ENCODE data around the gene BABAM1. TPM values are rescaled to one million over a fixed set of nuclear protein-coding genes. Genes with fewer than 3 reads are reported as not detected.
A peak's percentile ranks its signal among the peaks of the same experiment; 100 is the strongest.

BABAM1 gene
- total and polyA plus RNA-seq, 7 donors = 71.4 to 101 (median 90.0) TPM

DNA sequence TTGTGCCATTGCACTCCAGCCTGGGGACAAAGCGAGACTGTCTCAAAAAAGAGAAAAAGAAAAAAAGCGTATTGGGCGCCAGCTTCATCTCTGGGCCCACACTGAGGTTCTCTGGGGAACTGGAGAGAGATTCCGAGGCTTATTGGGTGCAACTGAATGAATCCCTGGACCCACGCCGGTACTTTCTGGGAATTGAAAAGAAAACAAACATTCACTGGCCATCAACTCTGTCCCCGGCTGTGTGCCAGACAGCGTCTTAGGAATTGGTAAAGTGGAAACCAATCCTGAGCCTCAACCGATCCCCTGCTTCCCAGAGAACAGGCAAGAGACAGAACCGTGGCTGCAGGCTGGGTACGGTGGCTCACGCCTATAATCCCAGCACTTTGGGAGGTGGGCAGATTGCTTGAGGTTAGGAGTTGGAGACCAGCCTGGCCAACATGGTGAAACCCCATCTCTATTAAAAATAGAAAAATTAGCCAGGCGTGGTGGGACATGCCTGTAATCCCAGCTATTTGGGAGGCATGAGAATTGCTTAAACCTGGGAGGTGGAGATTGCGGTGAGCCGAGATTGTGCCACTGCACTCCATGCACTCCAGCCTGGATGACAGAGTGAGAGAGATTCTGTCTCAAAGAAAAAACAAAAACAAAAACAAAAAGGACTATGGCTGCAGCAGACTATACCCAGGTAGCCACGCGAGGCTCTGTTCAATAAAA is 58.8 kb downstream of the BABAM1 start:
- WGBS, 2 donors = 86 to 88% methylated on average over 17 of the region's 17 CpGs
- intact Hi-C loops (cut with DNase I) = no loop called here
- H3K9me3 ChIP-seq = no peaks in the 10 kb centered on the region
- H3K27me3 ChIP-seq = peaks cover 5 to 34% (median 24%) of the 10 kb centered on the region in 3 donors
- H3K4me1 ChIP-seq = peaks cover 0 to 22% (median 19%) of the 10 kb centered on the region in 4 donors
- no peak for DNase-seq
- H3K27ac ChIP-seq = no peak overlapping the region
- TF ChIP-seq POLR2AphosphoS5 (IDR thresholded peaks at IDR 0.05) (no peak), POLR2A (IDR thresholded peaks at IDR 0.05) (no peak), EP300 (IDR thresholded peaks at IDR 0.05) (no peak)
- TF ChIP-seq, protein P1, sequence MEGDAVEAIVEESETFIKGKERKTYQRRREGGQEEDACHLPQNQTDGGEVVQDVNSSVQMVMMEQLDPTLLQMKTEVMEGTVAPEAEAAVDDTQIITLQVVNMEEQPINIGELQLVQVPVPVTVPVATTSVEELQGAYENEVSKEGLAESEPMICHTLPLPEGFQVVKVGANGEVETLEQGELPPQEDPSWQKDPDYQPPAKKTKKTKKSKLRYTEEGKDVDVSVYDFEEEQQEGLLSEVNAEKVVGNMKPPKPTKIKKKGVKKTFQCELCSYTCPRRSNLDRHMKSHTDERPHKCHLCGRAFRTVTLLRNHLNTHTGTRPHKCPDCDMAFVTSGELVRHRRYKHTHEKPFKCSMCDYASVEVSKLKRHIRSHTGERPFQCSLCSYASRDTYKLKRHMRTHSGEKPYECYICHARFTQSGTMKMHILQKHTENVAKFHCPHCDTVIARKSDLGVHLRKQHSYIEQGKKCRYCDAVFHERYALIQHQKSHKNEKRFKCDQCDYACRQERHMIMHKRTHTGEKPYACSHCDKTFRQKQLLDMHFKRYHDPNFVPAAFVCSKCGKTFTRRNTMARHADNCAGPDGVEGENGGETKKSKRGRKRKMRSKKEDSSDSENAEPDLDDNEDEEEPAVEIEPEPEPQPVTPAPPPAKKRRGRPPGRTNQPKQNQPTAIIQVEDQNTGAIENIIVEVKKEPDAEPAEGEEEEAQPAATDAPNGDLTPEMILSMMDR (IDR thresholded peaks at IDR 0.05) = no peak
- no peak overlapping the region for H3K4me3 ChIP-seq
- peaks cover 0 to 25% (median under 1%) of the 10 kb centered on the region in 4 donors for H3K36me3 ChIP-seq

DNA sequence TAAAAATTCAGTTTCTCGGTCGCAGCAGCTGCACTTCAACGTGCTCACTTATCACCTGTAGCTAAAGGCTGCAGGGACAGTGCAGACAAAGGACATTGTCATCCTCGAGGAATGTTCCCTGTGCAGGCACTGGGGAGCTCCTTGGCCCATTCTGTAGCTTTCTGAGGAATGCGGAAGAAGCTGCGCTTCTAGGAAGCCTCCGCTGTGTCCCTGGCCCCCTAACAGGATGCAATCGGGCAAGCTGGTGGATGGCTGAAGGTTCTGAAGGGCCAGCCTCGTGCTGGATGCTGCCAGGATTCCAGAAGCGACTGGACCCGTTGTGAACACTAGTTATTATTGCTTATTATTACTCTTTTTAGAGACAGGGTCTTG is 59.3 kb downstream of the BABAM1 start:
- no peak overlapping the region for H3K4me3 ChIP-seq
- no peak overlapping the region for H3K27ac ChIP-seq
- intact Hi-C loops (cut with DNase I) = no loop called here
- H3K36me3 ChIP-seq = peaks cover 0 to 20% (median 0%) of the 10 kb centered on the region in 4 donors
- no peak for DNase-seq
- no peaks in the 10 kb centered on the region for H3K9me3 ChIP-seq
- TF ChIP-seq EP300 (IDR thresholded peaks at IDR 0.05) = no peak
- no peak for TF ChIP-seq POLR2AphosphoS5 (IDR thresholded peaks at IDR 0.05)
- WGBS, 2 donors = 87 to 88% methylated on average over 11 of the region's 11 CpGs
- peaks cover 0 to 22% (median 19%) of the 10 kb centered on the region in 4 donors for H3K4me1 ChIP-seq
- peaks cover 5 to 40% (median 27%) of the 10 kb centered on the region in 3 donors for H3K27me3 ChIP-seq

GRCh38 chr19:17327068-17327653 is 59.9 kb downstream of the BABAM1 start:
- peaks cover 0 to 22% (median 19%) of the 10 kb centered on the region in 4 donors for H3K4me1 ChIP-seq
- DNase-seq = no peak
- no peak overlapping the region for H3K27ac ChIP-seq
- H3K36me3 ChIP-seq = peaks cover 0 to 14% (median 0%) of the 10 kb centered on the region in 4 donors
- no peaks in the 10 kb centered on the region for H3K9me3 ChIP-seq
- H3K4me3 ChIP-seq = no peak overlapping the region
- H3K27me3 ChIP-seq = peaks cover 5 to 44% (median 27%) of the 10 kb centered on the region in 3 donors
- intact Hi-C loops (cut with DNase I) = no loop called here
- TF ChIP-seq EP300 (IDR thresholded peaks at IDR 0.05) (no peak), POLR2A (IDR thresholded peaks at IDR 0.05) (no peak), POLR2AphosphoS5 (IDR thresholded peaks at IDR 0.05) (no peak)
- TF ChIP-seq, protein P1 (IDR thresholded peaks at IDR 0.05) = no peak
- 76 to 90% methylated on average over 27 of the region's 27 CpGs for WGBS, 2 donors

- 7 to 26% methylated on average over 64 of the region's 64 CpGs for WGBS, 2 donors
- intact Hi-C loops (cut with DNase I) = no loop called here
- TF ChIP-seq, protein P1 (IDR thresholded peaks at IDR 0.05) = peak in 2 of 4 experiments; percentile 20 to 24
- peak in 1 of 2 donors; percentile 15 for TF ChIP-seq POLR2A (IDR thresholded peaks at IDR 0.05)
- no peak for TF ChIP-seq EP300 (IDR thresholded peaks at IDR 0.05)
- peak in 1 of 4 donors; percentile 5 for TF ChIP-seq POLR2AphosphoS5 (IDR thresholded peaks at IDR 0.05)
- Histone ChIP-seq H3K27ac (peak overlapping the region in 3 of 4 donors; percentile 2 to 22 (median 3)), H3K4me3 (peak overlapping the region; percentile 11 to 39 (median 38)), H3K4me1 (peaks cover 0 to 22% (median 19%) of the 10 kb centered on the region in 4 donors), H3K27me3 (peaks cover 5 to 48% (median 27%) of the 10 kb centered on the region in 3 donors), H3K36me3 (peaks cover 0 to 8% (median 0%) of the 10 kb centered on the region in 4 donors), H3K9me3 (no peaks in the 10 kb centered on the region)
- peak; percentile 89 for DNase-seq
Observed at GRCh38 chr19:17327654-17328516, 60.6 kb downstream of the BABAM1 start.

Other genes starting within 250 kb of the BABAM1 start
- 10 to 100 TPM in 1 of 4 donors, 1 to 10 TPM in 3; 2.4 to 14.4 (median 5.1) TPM for gene CPAMD8, start 240.6 kb upstream of the BABAM1 start, total RNA-seq
- 1 to 10 TPM in 2 of 3 donors, under 1 TPM in 1; 0.60 to 2.3 (median 1.8) TPM for gene CPAMD8, start 240.6 kb upstream of the BABAM1 start, polyA plus RNA-seq
- gene HAUS8, start 192.0 kb upstream of the BABAM1 start, total RNA-seq = 10 to 100 TPM in 2 of 4 donors, 1 to 10 TPM in 2; 6.7 to 14.1 (median 11.1) TPM
- 10 to 100 TPM in 2 of 3 donors, 1 to 10 TPM in 1; 9.6 to 14.8 (median 10.4) TPM for gene HAUS8, start 192.0 kb upstream of the BABAM1 start, polyA plus RNA-seq
- gene MYO9B, start 191.7 kb upstream of the BABAM1 start, total RNA-seq = 10 to 100 TPM; 42.8 to 95.0 (median 58.3) TPM
- 10 to 100 TPM; 24.6 to 85.9 (median 29.8) TPM for gene MYO9B, start 191.7 kb upstream of the BABAM1 start, polyA plus RNA-seq
- 10 to 100 TPM; 22.5 to 45.3 (median 37.8) TPM for gene USE1, start 52.1 kb upstream of the BABAM1 start, total RNA-seq
- 10 to 100 TPM; 34.2 to 38.3 (median 34.7) TPM for gene USE1, start 52.1 kb upstream of the BABAM1 start, polyA plus RNA-seq
- 10 to 100 TPM in 2 of 4 donors, 1 to 10 TPM in 2; 7.5 to 15.8 (median 9.6) TPM for gene OCEL1, start 41.2 kb upstream of the BABAM1 start, total RNA-seq
- gene OCEL1, start 41.2 kb upstream of the BABAM1 start, polyA plus RNA-seq = 10 to 100 TPM; 33.0 to 79.8 (median 49.9) TPM
- gene NR2F6, start 21.5 kb upstream of the BABAM1 start, total RNA-seq = 10 to 100 TPM; 21.6 to 32.6 (median 27.8) TPM
- 10 to 100 TPM; 45.0 to 72.1 (median 59.5) TPM for gene NR2F6, start 21.5 kb upstream of the BABAM1 start, polyA plus RNA-seq
- 10 to 100 TPM in 1 of 4 donors, 1 to 10 TPM in 3; 1.6 to 18.6 (median 4.4) TPM for gene USHBP1, start 2.7 kb upstream of the BABAM1 start, total RNA-seq
- 1 to 10 TPM in 1 of 3 donors, under 1 TPM in 2; 0.23 to 2.1 (median 0.60) TPM for gene USHBP1, start 2.7 kb upstream of the BABAM1 start, polyA plus RNA-seq
- gene ANKLE1, start 14.5 kb downstream of the BABAM1 start, total RNA-seq = 1 to 10 TPM in 1 of 4 donors, under 1 TPM in 3; 0.49 to 1.1 (median 0.63) TPM
- gene ANKLE1, start 14.5 kb downstream of the BABAM1 start, polyA plus RNA-seq = 1 to 10 TPM in 1 of 3 donors, not detected in 2; 1.3 TPM
- gene ABHD8, start 36.0 kb downstream of the BABAM1 start, total RNA-seq = 10 to 100 TPM; 15.5 to 21.9 (median 18.8) TPM
- gene ABHD8, start 36.0 kb downstream of the BABAM1 start, polyA plus RNA-seq = 1 to 10 TPM; 4.2 to 9.0 (median 7.4) TPM
- gene MRPL34, start 38.4 kb downstream of the BABAM1 start, total RNA-seq = 100 to 1,000 TPM; 174 to 390 (median 267) TPM
- gene MRPL34, start 38.4 kb downstream of the BABAM1 start, polyA plus RNA-seq = 100 to 1,000 TPM; 217 to 476 (median 275) TPM
- gene DDA1, start 42.1 kb downstream of the BABAM1 start, total RNA-seq = 10 to 100 TPM in 2 of 4 donors, 1 to 10 TPM in 2; 6.1 to 10.3 (median 8.7) TPM
- gene DDA1, start 42.1 kb downstream of the BABAM1 start, polyA plus RNA-seq = 100 to 1,000 TPM in 1 of 3 donors, 10 to 100 TPM in 2; 57.1 to 101 (median 82.6) TPM
- 10 to 100 TPM in 1 of 4 donors, 1 to 10 TPM in 3; 2.0 to 10.5 (median 2.7) TPM for gene ANO8, start 67.4 kb downstream of the BABAM1 start, total RNA-seq
- 1 to 10 TPM in 2 of 3 donors, under 1 TPM in 1; 0.46 to 5.4 (median 1.2) TPM for gene ANO8, start 67.4 kb downstream of the BABAM1 start, polyA plus RNA-seq
- gene GTPBP3, start 70.1 kb downstream of the BABAM1 start, total RNA-seq = 10 to 100 TPM in 3 of 4 donors, 1 to 10 TPM in 1; 4.6 to 22.2 (median 15.4) TPM
- gene GTPBP3, start 70.1 kb downstream of the BABAM1 start, polyA plus RNA-seq = 10 to 100 TPM in 1 of 3 donors, 1 to 10 TPM in 2; 3.7 to 16.0 (median 4.8) TPM
- gene PLVAP, start 109.9 kb downstream of the BABAM1 start, total RNA-seq = 10 to 100 TPM; 10.5 to 34.6 (median 19.7) TPM
- 10 to 100 TPM in 2 of 3 donors, 1 to 10 TPM in 1; 3.0 to 54.7 (median 13.2) TPM for gene PLVAP, start 109.9 kb downstream of the BABAM1 start, polyA plus RNA-seq
- 1 to 10 TPM in 1 of 4 donors, not detected in 3; 4.4 TPM for gene CCDC194, start 126.8 kb downstream of the BABAM1 start, total RNA-seq
- under 1 TPM in 1 of 3 donors, not detected in 2; 0.35 TPM for gene CCDC194, start 126.8 kb downstream of the BABAM1 start, polyA plus RNA-seq
- gene BST2, start 138.2 kb downstream of the BABAM1 start, total RNA-seq = 100 to 1,000 TPM in 3 of 4 donors, 10 to 100 TPM in 1; 81.0 to 125 (median 111) TPM
- gene BST2, start 138.2 kb downstream of the BABAM1 start, polyA plus RNA-seq = 100 to 1,000 TPM in 1 of 3 donors, 10 to 100 TPM in 2; 37.8 to 127 (median 40.7) TPM
- gene MVB12A, start 152.6 kb downstream of the BABAM1 start, total RNA-seq = 10 to 100 TPM; 40.4 to 55.8 (median 44.8) TPM
- 100 to 1,000 TPM in 1 of 3 donors, 10 to 100 TPM in 2; 71.5 to 102 (median 79.4) TPM for gene MVB12A, start 152.6 kb downstream of the BABAM1 start, polyA plus RNA-seq
- 1 to 10 TPM in 2 of 4 donors, under 1 TPM in 1, not detected in 1; 0.36 to 1.8 (median 1.7) TPM for gene TMEM221, start 181.2 kb downstream of the BABAM1 start, total RNA-seq
- under 1 TPM in 1 of 3 donors, not detected in 2; 0.23 TPM for gene TMEM221, start 181.2 kb downstream of the BABAM1 start, polyA plus RNA-seq
- not detected for gene NXNL1, start 193.5 kb downstream of the BABAM1 start, total RNA-seq
- not detected for gene NXNL1, start 193.5 kb downstream of the BABAM1 start, polyA plus RNA-seq
- gene SLC27A1, start 203.1 kb downstream of the BABAM1 start, total RNA-seq = 10 to 100 TPM; 13.2 to 23.8 (median 15.9) TPM
- gene SLC27A1, start 203.1 kb downstream of the BABAM1 start, polyA plus RNA-seq = 1 to 10 TPM in 2 of 3 donors, under 1 TPM in 1; 0.69 to 8.8 (median 3.6) TPM
- 10 to 100 TPM; 27.8 to 54.6 (median 47.2) TPM for gene PGLS, start 244.2 kb downstream of the BABAM1 start, total RNA-seq
- gene PGLS, start 244.2 kb downstream of the BABAM1 start, polyA plus RNA-seq = 100 to 1,000 TPM; 103 to 122 (median 115) TPM